HL-60 (cell line): Measurements from ENCODE around the gene IRF2BP2.

ENCODE experiments used
- DNase-seq, 2 experiments: peaks; one replicate each; pipeline ENCODE4 v3.0.0-alpha.2; 2010 to 2020; ENCODE audit warnings: low read depth in 1 of 2, low spot score in 1 of 2
- H3K27ac ChIP-seq: fragments of 250-450 bp; sonication (Bioruptor Pico); replicated peaks from 2 replicates; pipeline ENCODE4 v1.5.1; 2020; ENCODE audit warnings: mild to moderate bottlenecking, moderate library complexity
- H3K27me3 ChIP-seq: fragments of 250-450 bp; sonication (Bioruptor Pico); 2 replicates; pipeline ENCODE4 v1.5.1; 2021; ENCODE audit warnings: mild to moderate bottlenecking, moderate library complexity; ENCODE audit not compliant: insufficient read depth, poor library complexity, severe bottlenecking
- H3K4me3 ChIP-seq: replicated peaks from 2 replicates; pipeline ENCODE4 v1.5.1; 2011; ENCODE audit warnings: mild to moderate bottlenecking, control low read depth, low read length; ENCODE audit not compliant: insufficient read depth
- CTCF ChIP-seq: IDR thresholded peaks from one replicate; pipeline ENCODE4 v1.5.1; 2011; ENCODE audit warnings: low read length, control low read depth, inconsistent platforms; ENCODE audit not compliant: insufficient read depth
- GABPA ChIP-seq: IDR thresholded peaks from 2 replicates; pipeline ENCODE4 v1.6.1; 2012; ENCODE audit warnings: low read depth
- POLR2AphosphoS5 ChIP-seq: IDR thresholded peaks from 2 replicates; pipeline ENCODE4 v1.6.1; 2012; ENCODE audit warnings: low read depth
- REST ChIP-seq: IDR thresholded peaks from 2 replicates; pipeline ENCODE4 v1.6.1; 2012; ENCODE audit warnings: low read depth; ENCODE audit not compliant: insufficient replicate concordance
- SPI1 ChIP-seq: IDR thresholded peaks from 2 replicates; pipeline ENCODE4 v1.6.1; 2012; ENCODE audit warnings: low read depth, mild to moderate bottlenecking, borderline replicate concordance

IRF2BP2 gene

GRCh38 chr1:234601301-234602017, 8.5 kb downstream of the IRF2BP2 start:
- Histone ChIP-seq H3K4me3 (no peak overlapping the region), H3K27ac (peak overlapping the region; percentile 99), H3K27me3 (no peaks in the 10 kb centered on the region)
- TF ChIP-seq REST (no peak), POLR2AphosphoS5 (peak; percentile 85)
- DNase-seq, result peak; percentile 72 to 82

- H3K27me3 ChIP-seq, result no peaks in the 10 kb centered on the region
- TF ChIP-seq POLR2AphosphoS5 (0 out of 2 replicates have a peak, but pooled peaks have one; percentile 3), GABPA (no peak), CTCF (no peak), REST (no peak), SPI1 (no peak)
- H3K27ac ChIP-seq, result peak overlapping the region; percentile 99
- H3K4me3 ChIP-seq, result no peak overlapping the region; the same call in 1 of the 2 replicates
- DNase-seq, result peak; percentile 15 to 33
These were observed 9.3 kb downstream of the IRF2BP2 start for GRCh38 chr1:234600418-234601281.

- Histone ChIP-seq H3K27me3 (no peaks in the 10 kb centered on the region), H3K4me3 (peak overlapping the region; percentile 24), H3K27ac (peak overlapping the region; percentile 99)
- TF ChIP-seq REST (peak; percentile 33), GABPA (peak; percentile 2; the same call in 1 of the 2 replicates), CTCF (no peak), POLR2AphosphoS5 (peak; percentile 90), SPI1 (no peak)
- peak; percentile 70 to 91 for DNase-seq
These were observed 10.2 kb downstream of the IRF2BP2 start for GRCh38 chr1:234599617-234600417.
